Measurements from ENCODE around the gene ABLIM3. TPM values are rescaled to one million over a fixed set of nuclear protein-coding genes. Genes with fewer than 3 reads are reported as not detected.

Gene ABLIM3
- total and polyA plus RNA-seq, 8 donors = 1.3 to 8.1 (median 2.5) TPM

DNA sequence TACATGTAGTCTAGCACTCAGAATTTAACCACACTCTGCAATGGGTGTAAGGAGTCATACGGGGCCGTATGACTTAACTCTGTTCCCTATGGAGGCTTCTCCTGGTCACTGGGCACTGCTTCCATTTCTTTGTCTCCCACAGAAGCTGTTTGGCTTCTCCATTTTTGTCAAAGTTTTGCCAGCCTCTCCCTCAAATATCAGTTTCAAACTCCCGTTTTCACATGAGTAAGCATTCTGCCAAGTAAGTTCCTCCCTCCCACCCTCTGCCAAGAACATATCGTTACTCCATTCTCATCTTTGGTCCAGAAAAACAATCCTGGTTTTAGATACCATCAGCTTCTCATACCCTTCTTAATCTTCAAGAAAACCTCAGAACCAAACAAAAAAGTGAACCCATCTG lies 136.5 kb downstream of the ABLIM3 start:
- Histone ChIP-seq H3K4me3 (no peak overlapping the region), H3K36me3 (no peaks in the 10 kb centered on the region), H3K27me3 (no peaks in the 10 kb centered on the region), H3K9me3 (no peaks in the 10 kb centered on the region), H3K4me1 (no peaks in the 10 kb centered on the region), H3K27ac (no peak overlapping the region)
- FAIRE-seq (no peak), ATAC-seq (no peak), DNase-seq (no peak)
- TF ChIP-seq, protein P1, sequence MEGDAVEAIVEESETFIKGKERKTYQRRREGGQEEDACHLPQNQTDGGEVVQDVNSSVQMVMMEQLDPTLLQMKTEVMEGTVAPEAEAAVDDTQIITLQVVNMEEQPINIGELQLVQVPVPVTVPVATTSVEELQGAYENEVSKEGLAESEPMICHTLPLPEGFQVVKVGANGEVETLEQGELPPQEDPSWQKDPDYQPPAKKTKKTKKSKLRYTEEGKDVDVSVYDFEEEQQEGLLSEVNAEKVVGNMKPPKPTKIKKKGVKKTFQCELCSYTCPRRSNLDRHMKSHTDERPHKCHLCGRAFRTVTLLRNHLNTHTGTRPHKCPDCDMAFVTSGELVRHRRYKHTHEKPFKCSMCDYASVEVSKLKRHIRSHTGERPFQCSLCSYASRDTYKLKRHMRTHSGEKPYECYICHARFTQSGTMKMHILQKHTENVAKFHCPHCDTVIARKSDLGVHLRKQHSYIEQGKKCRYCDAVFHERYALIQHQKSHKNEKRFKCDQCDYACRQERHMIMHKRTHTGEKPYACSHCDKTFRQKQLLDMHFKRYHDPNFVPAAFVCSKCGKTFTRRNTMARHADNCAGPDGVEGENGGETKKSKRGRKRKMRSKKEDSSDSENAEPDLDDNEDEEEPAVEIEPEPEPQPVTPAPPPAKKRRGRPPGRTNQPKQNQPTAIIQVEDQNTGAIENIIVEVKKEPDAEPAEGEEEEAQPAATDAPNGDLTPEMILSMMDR (IDR thresholded peaks at IDR 0.05) = no peak
- intact Hi-C loops (cut with DNase I) = no loop called here
- 62 to 68% methylated on average over 4 of the region's 4 CpGs for WGBS, 2 donors

- ATAC-seq = peak in 1 of 4 donors; percentile 54
- H3K9me3 ChIP-seq = no peaks in the 10 kb centered on the region
- H3K4me1 ChIP-seq = no peaks in the 10 kb centered on the region
- TF ChIP-seq, protein P1 (IDR thresholded peaks at IDR 0.05) = no peak
- no peak for FAIRE-seq
- no peak overlapping the region for H3K27ac ChIP-seq
- H3K36me3 ChIP-seq = no peaks in the 10 kb centered on the region
- intact Hi-C loops (cut with DNase I) = no loop called here
- no peaks in the 10 kb centered on the region for H3K27me3 ChIP-seq
- WGBS, 2 donors = 53 to 66% methylated on average over 5 of the region's 5 CpGs
- no peak for DNase-seq
- H3K4me3 ChIP-seq = no peak overlapping the region
These were observed 137.3 kb downstream of the ABLIM3 start for GRCh38 chr5:149278451-149279210.

DNA sequence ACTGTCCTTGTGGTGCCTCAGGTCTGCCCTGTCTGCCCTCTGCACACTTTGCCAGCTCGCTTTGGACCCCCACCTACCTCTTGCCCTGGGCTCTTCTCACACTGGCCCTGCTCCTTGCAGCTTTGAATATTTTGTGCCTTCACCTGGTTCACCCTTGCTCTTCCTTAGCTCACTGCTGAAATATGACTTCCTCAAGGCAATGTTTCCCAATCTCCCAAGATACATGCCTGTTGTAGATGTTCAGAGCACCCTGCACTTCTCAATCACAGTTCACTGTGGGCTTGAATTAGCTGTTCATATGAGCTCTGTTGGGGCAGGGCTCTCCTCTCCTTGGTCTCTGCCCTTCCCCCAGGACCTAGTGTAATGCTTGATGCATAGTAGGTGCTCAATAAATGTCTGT lies 138.4 kb downstream of the ABLIM3 start:
- H3K27me3 ChIP-seq = no peaks in the 10 kb centered on the region
- no peak for FAIRE-seq
- TF ChIP-seq, protein P1 (IDR thresholded peaks at IDR 0.05) = no peak
- no peak overlapping the region for H3K27ac ChIP-seq
- ATAC-seq = no peak
- WGBS, 2 donors = 75 to 84% methylated on average over 1 of the region's 1 CpG
- H3K4me1 ChIP-seq = no peaks in the 10 kb centered on the region
- H3K9me3 ChIP-seq = no peaks in the 10 kb centered on the region
- intact Hi-C loops (cut with DNase I) = no loop called here
- no peak overlapping the region for H3K4me3 ChIP-seq
- no peak for DNase-seq
- no peaks in the 10 kb centered on the region for H3K36me3 ChIP-seq

- DNase-seq (no peak), ATAC-seq (no peak), FAIRE-seq (no peak)
- TF ChIP-seq, protein P1 (IDR thresholded peaks at IDR 0.05) = no peak
- Histone ChIP-seq H3K27ac (no peak overlapping the region), H3K4me1 (no peaks in the 10 kb centered on the region), H3K9me3 (no peaks in the 10 kb centered on the region), H3K27me3 (no peaks in the 10 kb centered on the region), H3K36me3 (no peaks in the 10 kb centered on the region), H3K4me3 (no peak overlapping the region)
- 41 to 50% methylated on average over 1 of the region's 1 CpG for WGBS, 2 donors
- intact Hi-C loops (cut with DNase I) = no loop called here
These were observed 138.8 kb downstream of the ABLIM3 start for GRCh38 chr5:149280124-149280523.

DNA sequence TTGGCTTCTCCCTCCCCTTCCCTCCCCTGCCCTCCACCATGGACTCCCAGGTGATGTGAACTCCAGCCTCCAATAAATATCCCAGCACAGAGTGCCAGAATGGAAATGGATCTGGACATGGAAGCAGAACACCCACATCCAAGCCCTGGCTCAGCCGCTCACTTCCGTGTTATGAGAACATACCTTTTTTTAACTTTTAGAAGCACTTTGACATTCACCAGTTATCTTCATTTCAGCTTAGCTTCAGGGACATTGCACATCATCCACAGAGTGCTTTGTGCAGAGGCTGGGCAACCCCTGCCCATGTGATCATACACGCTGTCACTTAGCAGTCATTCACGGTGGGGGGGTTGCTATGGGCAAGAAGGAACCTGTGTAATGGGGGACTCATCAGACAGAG lies 139.5 kb downstream of the ABLIM3 start:
- no peaks in the 10 kb centered on the region for H3K27me3 ChIP-seq
- H3K9me3 ChIP-seq = no peaks in the 10 kb centered on the region
- WGBS, 2 donors = 87 to 90% methylated on average over 4 of the region's 4 CpGs
- no peaks in the 10 kb centered on the region for H3K36me3 ChIP-seq
- TF ChIP-seq, protein P1 (IDR thresholded peaks at IDR 0.05) = no peak
- H3K4me1 ChIP-seq = no peaks in the 10 kb centered on the region
- FAIRE-seq (no peak), ATAC-seq (no peak), DNase-seq (no peak)
- intact Hi-C loops (cut with DNase I) = no loop called here
- no peak overlapping the region for H3K4me3 ChIP-seq
- H3K27ac ChIP-seq = no peak overlapping the region
